ENCODE results near the gene PARP15.

Gene PARP15

GRCh38 chr3:122576174-122576940 lies 1.1 kb upstream of the PARP15 start:
- DNase-seq = no peak

- no peak for DNase-seq
These were observed 755 bp downstream of the PARP15 start for GRCh38 chr3:122578069-122578740.

GRCh38 chr3:122580470-122580869 lies 3.0 kb downstream of the PARP15 start:
- DNase-seq = no peak

- no peak for DNase-seq
These were observed 4.2 kb downstream of the PARP15 start for GRCh38 chr3:122581622-122582021.

GRCh38 chr3:122582390-122582789 lies 4.9 kb downstream of the PARP15 start:
- no peak for DNase-seq

GRCh38 chr3:122586098-122586497 lies 8.6 kb downstream of the PARP15 start:
- DNase-seq = no peak

GRCh38 chr3:122586773-122587485 lies 9.5 kb downstream of the PARP15 start:
- no peak for DNase-seq

GRCh38 chr3:122587572-122587971 lies 10.1 kb downstream of the PARP15 start:
- no peak for DNase-seq

GRCh38 chr3:122589297-122589696 lies 11.8 kb downstream of the PARP15 start:
- DNase-seq = no peak

- no peak for DNase-seq
These were observed 13.2 kb downstream of the PARP15 start for GRCh38 chr3:122590610-122591009.

- no peak for DNase-seq
These were observed 16.6 kb downstream of the PARP15 start for GRCh38 chr3:122594025-122594424.

GRCh38 chr3:122598151-122598550 lies 20.7 kb downstream of the PARP15 start:
- DNase-seq = no peak

- DNase-seq = no peak
These were observed 21.1 kb downstream of the PARP15 start for GRCh38 chr3:122598556-122598955.

GRCh38 chr3:122602011-122602710 lies 24.7 kb downstream of the PARP15 start:
- no peak for DNase-seq

GRCh38 chr3:122603056-122603455 lies 25.6 kb downstream of the PARP15 start:
- DNase-seq = no peak

GRCh38 chr3:122606330-122606729 lies 28.9 kb downstream of the PARP15 start:
- no peak for DNase-seq

- no peak for DNase-seq
These were observed 31.5 kb downstream of the PARP15 start for GRCh38 chr3:122608916-122609315.

- DNase-seq = no peak
These were observed 32.5 kb downstream of the PARP15 start for GRCh38 chr3:122609798-122610559.

- DNase-seq = no peak
These were observed 35.2 kb downstream of the PARP15 start for GRCh38 chr3:122612696-122613095.

- DNase-seq = no peak
These were observed 37.9 kb downstream of the PARP15 start for GRCh38 chr3:122615303-122615702.

- DNase-seq = no peak
These were observed 41.2 kb downstream of the PARP15 start for GRCh38 chr3:122618614-122619013.

GRCh38 chr3:122619040-122619439 lies 41.6 kb downstream of the PARP15 start:
- DNase-seq = no peak
